ENCODE data around the gene FMNL3.

The FMNL3 gene

DNA sequence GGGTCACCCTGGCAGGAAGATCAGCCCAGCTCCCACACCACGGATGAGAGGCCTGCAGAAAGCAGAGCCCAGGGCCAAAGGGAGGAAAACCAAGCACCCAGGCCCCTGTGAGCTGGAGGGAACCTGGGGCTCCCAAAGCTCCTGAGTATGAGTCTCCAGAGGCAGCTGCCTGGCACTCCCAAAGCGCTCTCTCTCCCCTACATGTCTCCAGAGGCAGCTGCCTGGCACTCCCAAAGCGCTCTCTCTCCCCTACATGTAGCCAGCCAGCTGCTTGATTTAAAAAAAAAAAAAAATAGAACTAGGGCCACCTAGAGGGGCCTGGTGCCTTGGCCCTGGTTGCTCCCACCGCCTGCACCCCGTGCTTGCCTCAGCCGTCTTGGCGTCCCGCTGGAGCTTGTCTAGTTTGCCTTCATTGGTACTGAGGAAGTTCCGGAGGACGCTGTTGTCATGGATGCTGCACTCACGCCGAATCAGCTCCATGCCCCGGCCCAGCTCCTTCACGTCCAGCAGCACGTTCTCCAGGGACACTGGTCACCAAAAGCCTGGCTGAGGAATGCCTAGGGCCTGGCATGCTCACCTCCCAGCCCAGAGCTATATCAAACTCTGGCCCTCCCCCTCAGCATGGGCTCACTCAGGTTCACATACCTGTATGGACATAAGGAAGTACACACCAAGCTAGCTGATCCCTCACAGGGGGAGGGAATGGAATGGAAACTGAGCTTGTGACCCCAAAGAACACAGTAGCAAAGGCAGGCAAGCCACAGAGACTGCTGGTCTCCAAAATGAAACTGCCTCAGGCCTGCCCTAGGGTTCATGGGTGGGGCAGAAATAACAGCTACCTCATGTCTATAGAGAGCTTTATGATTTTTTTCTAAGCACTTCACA is 59.1 kb downstream of the FMNL3 start:
- peak overlapping the region; percentile 26; the same call in 1 of the 2 replicates for H3K4me2 ChIP-seq (ENCODE audit: low read depth, low read length)
- H2AFZ ChIP-seq (ENCODE audit: low read length), result no peak overlapping the region
- peaks cover 19% of the 10 kb centered on the region for H3K4me1 ChIP-seq (ENCODE audit: low read length)
- H3K9me2 ChIP-seq (replicated peaks; ENCODE audit: insufficient read depth, low read length), result no peaks in the 10 kb centered on the region
- H3K36me3 ChIP-seq (replicated peaks; ENCODE audit: insufficient read depth, low read length), result no peaks in the 10 kb centered on the region
- no peak for TF ChIP-seq EZH2 (optimal IDR thresholded peaks at IDR 0.05; ENCODE audit: low read depth, low read length)
- TF ChIP-seq, protein P1, sequence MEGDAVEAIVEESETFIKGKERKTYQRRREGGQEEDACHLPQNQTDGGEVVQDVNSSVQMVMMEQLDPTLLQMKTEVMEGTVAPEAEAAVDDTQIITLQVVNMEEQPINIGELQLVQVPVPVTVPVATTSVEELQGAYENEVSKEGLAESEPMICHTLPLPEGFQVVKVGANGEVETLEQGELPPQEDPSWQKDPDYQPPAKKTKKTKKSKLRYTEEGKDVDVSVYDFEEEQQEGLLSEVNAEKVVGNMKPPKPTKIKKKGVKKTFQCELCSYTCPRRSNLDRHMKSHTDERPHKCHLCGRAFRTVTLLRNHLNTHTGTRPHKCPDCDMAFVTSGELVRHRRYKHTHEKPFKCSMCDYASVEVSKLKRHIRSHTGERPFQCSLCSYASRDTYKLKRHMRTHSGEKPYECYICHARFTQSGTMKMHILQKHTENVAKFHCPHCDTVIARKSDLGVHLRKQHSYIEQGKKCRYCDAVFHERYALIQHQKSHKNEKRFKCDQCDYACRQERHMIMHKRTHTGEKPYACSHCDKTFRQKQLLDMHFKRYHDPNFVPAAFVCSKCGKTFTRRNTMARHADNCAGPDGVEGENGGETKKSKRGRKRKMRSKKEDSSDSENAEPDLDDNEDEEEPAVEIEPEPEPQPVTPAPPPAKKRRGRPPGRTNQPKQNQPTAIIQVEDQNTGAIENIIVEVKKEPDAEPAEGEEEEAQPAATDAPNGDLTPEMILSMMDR (IDR thresholded peaks at IDR 0.05; ENCODE audit: low read length), result no peak
- no peak for TF ChIP-seq EZH2phosphoT487 (IDR thresholded peaks at IDR 0.05; ENCODE audit: low read length)
- no peak overlapping the region for H3K9ac ChIP-seq (ENCODE audit: low read length)
- H3K27ac ChIP-seq (ENCODE audit: low read length), result peak overlapping the region; percentile 18; the same call in 1 of the 2 replicates
- H3K4me3 ChIP-seq (ENCODE audit: low read length), result no peak overlapping the region
- H3K79me2 ChIP-seq (ENCODE audit: low read length), result no peaks in the 10 kb centered on the region
- no peaks in the 10 kb centered on the region for H3K9me3 ChIP-seq (replicated peaks; ENCODE audit: insufficient read depth, low read length)
- H3F3A ChIP-seq (ENCODE audit: insufficient read depth, low read length), result peaks cover 9% of the 10 kb centered on the region
- DNase-seq, result peak; percentile 74
- H3K27me3 ChIP-seq (replicated peaks; ENCODE audit: insufficient read depth, low read length), result no peaks in the 10 kb centered on the region
- H4K20me1 ChIP-seq (ENCODE audit: insufficient read depth, low read length), result no peaks in the 10 kb centered on the region

DNA sequence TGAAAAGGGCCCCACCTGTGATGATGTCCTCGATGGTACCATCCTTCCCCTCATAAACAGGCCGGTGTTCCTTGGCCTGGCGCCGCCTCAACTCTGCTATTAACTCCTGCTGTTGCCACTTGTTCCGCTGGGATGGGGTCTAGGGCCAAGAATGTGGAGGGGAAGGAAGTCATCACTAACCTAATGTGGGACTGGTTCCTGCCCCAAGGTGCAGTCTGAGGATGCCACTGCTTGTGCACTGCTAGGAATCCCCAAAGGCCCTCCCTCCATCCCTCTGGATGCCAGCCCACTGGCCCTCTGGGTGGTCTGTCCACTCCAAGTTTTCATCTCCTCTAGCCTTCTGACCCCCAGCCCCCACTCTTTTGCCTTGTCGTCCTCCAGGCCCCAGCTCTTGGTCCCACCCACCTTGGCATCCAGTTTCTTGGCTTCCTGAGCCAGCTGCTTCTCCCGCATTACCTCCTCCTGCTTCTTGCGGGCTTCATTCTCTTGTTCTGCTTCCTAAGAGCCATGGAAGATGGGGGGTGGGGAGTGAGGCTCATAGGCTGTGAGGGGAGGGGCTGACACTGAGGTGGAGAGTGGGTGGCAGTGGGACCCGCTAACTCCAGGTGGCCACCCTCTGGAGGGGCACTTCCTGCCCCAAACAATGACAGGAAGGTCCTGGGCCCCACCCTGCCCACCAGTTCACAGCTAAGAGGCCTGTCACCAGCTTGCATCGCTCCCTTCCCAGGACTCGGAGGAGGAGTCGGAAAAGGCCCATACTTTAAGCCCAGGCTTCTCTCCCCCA is 60.1 kb downstream of the FMNL3 start:
- H2AFZ ChIP-seq (ENCODE audit: low read length), result no peak overlapping the region
- no peaks in the 10 kb centered on the region for H3K27me3 ChIP-seq (replicated peaks; ENCODE audit: insufficient read depth, low read length)
- H3K4me3 ChIP-seq (ENCODE audit: low read length), result no peak overlapping the region
- H3K79me2 ChIP-seq (ENCODE audit: low read length), result no peaks in the 10 kb centered on the region
- H3K9me2 ChIP-seq (replicated peaks; ENCODE audit: insufficient read depth, low read length), result no peaks in the 10 kb centered on the region
- H3K36me3 ChIP-seq (replicated peaks; ENCODE audit: insufficient read depth, low read length), result no peaks in the 10 kb centered on the region
- TF ChIP-seq EZH2phosphoT487 (IDR thresholded peaks at IDR 0.05; ENCODE audit: low read length), result no peak
- TF ChIP-seq, protein P1 (IDR thresholded peaks at IDR 0.05; ENCODE audit: low read length), result no peak
- no peak for TF ChIP-seq EZH2 (optimal IDR thresholded peaks at IDR 0.05; ENCODE audit: low read depth, low read length)
- no peak overlapping the region for H3K27ac ChIP-seq (ENCODE audit: low read length)
- H3K4me1 ChIP-seq (ENCODE audit: low read length), result peaks cover 19% of the 10 kb centered on the region
- H3K9ac ChIP-seq (ENCODE audit: low read length), result no peak overlapping the region
- H3K9me3 ChIP-seq (replicated peaks; ENCODE audit: insufficient read depth, low read length), result no peaks in the 10 kb centered on the region
- no peaks in the 10 kb centered on the region for H4K20me1 ChIP-seq (ENCODE audit: insufficient read depth, low read length)
- no peak overlapping the region for H3K4me2 ChIP-seq (ENCODE audit: low read depth, low read length)
- DNase-seq, result no peak
- H3F3A ChIP-seq (ENCODE audit: insufficient read depth, low read length), result peaks cover 9% of the 10 kb centered on the region

DNA sequence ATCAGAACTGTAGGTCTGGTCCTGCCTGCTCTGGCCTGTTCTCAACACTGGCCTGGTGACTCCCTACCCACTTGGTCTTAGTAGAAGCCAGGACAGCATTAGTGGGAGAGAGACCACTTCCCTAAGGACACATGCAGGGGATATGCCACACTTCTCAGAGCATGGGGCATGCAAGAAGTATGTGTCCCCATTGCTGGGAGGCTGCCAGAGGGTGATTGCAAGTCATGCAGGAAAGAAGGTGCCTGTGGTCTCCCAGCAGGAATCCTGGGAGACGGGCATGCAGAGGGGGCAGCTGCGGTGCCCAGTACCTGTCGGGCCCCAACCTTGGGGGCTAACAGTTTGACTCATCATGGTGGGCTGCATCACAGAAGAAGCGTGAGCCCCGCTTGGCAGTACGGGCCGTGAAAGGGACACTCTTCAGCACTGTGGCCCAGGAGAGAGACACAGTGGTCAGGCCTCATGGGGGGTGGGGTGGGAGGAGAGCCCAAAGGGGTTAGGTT is 60.8 kb downstream of the FMNL3 start:
- H2AFZ ChIP-seq (ENCODE audit: low read length), result no peak overlapping the region
- no peaks in the 10 kb centered on the region for H3K36me3 ChIP-seq (replicated peaks; ENCODE audit: insufficient read depth, low read length)
- no peak overlapping the region for H3K4me2 ChIP-seq (ENCODE audit: low read depth, low read length)

More for the DNA sequence above, 60.8 kb downstream of the FMNL3 start:
- peaks cover 9% of the 10 kb centered on the region for H3F3A ChIP-seq (ENCODE audit: insufficient read depth, low read length)
- H3K27me3 ChIP-seq (replicated peaks; ENCODE audit: insufficient read depth, low read length), result no peaks in the 10 kb centered on the region
- DNase-seq, result no peak
- H3K4me1 ChIP-seq (ENCODE audit: low read length), result peaks cover 19% of the 10 kb centered on the region
- H3K9me2 ChIP-seq (replicated peaks; ENCODE audit: insufficient read depth, low read length), result no peaks in the 10 kb centered on the region
- H3K9me3 ChIP-seq (replicated peaks; ENCODE audit: insufficient read depth, low read length), result no peaks in the 10 kb centered on the region
- no peak for TF ChIP-seq EZH2 (optimal IDR thresholded peaks at IDR 0.05; ENCODE audit: low read depth, low read length)
- no peak for TF ChIP-seq EZH2phosphoT487 (IDR thresholded peaks at IDR 0.05; ENCODE audit: low read length)
- TF ChIP-seq, protein P1 (IDR thresholded peaks at IDR 0.05; ENCODE audit: low read length), result no peak
- H3K79me2 ChIP-seq (ENCODE audit: low read length), result no peaks in the 10 kb centered on the region
- no peak overlapping the region for H3K4me3 ChIP-seq (ENCODE audit: low read length)
- H3K9ac ChIP-seq (ENCODE audit: low read length), result no peak overlapping the region
- no peaks in the 10 kb centered on the region for H4K20me1 ChIP-seq (ENCODE audit: insufficient read depth, low read length)
- H3K27ac ChIP-seq (ENCODE audit: low read length), result no peak overlapping the region

Measured in MM.1S (cell line).